ENCODE results near the gene ZNF324.
A peak's percentile ranks its signal among the peaks of the same experiment; 100 is the strongest.
"Not testable (repeated sequence)": the region's sequence is repeated elsewhere in the genome, so short reads cannot be mapped to it uniquely, and the experiment has no call there.

ZNF324 gene

DNA sequence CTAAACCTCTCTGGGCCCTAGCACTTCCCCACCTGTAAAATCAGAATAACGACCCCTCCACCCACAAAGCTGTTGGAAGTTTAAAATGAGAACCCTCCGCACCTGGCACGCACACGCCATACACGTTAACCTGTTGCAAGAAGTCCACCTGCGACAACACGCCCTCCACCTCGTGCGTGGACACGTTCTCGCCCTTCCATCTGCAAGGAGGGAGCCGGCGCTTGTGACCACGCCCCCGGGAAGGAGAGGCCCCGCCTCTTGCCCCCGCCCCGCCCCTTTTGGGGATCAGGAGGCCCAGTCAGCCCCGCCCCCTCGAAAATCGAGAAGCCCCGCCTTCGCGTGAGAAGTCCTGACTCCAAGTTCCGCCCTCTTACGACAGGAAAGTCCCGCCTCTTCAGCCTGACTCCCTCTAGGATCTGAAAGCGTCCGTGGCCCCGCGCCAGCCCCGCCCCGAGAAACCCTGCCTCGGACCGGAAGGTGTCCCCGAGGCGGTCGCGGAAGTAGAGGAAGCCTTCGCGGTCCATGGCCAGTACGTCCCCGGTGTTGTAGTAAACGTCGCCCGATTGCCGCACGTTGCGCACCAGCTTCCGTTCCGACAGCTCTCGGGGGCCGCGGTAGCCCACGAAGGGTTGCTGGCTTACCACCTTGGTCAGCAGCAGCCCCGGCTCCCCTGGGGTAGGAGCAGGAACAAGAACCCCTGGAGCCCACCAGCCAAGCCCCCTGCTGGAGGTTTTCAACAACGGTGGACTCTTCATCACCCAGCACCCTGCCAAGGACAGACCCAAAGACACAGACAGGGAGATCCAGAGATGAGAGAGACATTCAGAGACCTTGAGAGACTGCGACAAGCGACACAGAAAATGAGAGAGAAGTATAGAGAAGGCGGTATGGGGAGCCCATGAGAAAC is 32.4 kb downstream of the ZNF324 start:
- ChIA-PET POLR2A (interaction anchor here (0.5 to 1.3 kb wide), 2 partner anchors 10 to 75 kb away, joined by 3 to 8 read pairs; no protein-coding TSS in a partner anchor), CTCF (interaction anchor here (1.2 to 5.3 kb wide), 4 partner anchors 12 to 82 kb away, joined by 3 to 39 read pairs (median 23); partner anchors contain the start of gene ZBTB45)
- TF ChIP-seq, protein P1, sequence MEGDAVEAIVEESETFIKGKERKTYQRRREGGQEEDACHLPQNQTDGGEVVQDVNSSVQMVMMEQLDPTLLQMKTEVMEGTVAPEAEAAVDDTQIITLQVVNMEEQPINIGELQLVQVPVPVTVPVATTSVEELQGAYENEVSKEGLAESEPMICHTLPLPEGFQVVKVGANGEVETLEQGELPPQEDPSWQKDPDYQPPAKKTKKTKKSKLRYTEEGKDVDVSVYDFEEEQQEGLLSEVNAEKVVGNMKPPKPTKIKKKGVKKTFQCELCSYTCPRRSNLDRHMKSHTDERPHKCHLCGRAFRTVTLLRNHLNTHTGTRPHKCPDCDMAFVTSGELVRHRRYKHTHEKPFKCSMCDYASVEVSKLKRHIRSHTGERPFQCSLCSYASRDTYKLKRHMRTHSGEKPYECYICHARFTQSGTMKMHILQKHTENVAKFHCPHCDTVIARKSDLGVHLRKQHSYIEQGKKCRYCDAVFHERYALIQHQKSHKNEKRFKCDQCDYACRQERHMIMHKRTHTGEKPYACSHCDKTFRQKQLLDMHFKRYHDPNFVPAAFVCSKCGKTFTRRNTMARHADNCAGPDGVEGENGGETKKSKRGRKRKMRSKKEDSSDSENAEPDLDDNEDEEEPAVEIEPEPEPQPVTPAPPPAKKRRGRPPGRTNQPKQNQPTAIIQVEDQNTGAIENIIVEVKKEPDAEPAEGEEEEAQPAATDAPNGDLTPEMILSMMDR (IDR thresholded peaks at IDR 0.05; ENCODE audit: control extremely low read depth, extremely low read depth, low read depth, missing control alignments), result no peak
- DNase-seq (ENCODE audit: extremely low spot score), result peak; percentile 100

DNA sequence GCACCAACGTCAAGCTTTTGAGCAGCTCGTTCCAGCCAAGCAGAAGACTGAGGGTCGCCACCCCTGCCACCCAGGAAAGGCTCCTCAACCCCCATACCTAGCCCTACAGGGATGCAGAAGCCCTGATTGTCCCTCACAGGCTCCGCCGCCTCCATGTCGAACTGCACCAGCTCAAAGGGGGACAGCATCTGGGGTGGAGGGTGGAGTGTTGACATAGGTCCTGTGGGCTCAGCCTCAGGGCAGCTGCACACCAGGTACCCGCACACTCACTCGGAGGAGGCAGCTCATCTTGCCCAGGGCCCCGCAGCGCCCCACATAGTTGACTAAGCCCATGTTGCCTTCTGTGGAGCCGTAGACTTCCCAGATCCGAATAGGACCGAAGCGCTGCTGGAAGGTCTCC is 33.4 kb downstream of the ZNF324 start:
- CTCF ChIA-PET, result interaction anchor here (0.8 to 5.3 kb wide), 4 partner anchors 10 to 81 kb away, joined by 3 to 39 read pairs (median 23); partner anchors contain the start of gene ZBTB45
- POLR2A ChIA-PET, result interaction anchor here (0.6 to 1.0 kb wide), 3 partner anchors 14 to 54 kb away, joined by 3 to 4 read pairs (median 3); partner anchors contain the start of genes CHMP2A and ZBTB45
- TF ChIP-seq, protein P1 (IDR thresholded peaks at IDR 0.05; ENCODE audit: control extremely low read depth, extremely low read depth, low read depth, missing control alignments), result no peak
- DNase-seq (ENCODE audit: extremely low spot score), result no peak

DNA sequence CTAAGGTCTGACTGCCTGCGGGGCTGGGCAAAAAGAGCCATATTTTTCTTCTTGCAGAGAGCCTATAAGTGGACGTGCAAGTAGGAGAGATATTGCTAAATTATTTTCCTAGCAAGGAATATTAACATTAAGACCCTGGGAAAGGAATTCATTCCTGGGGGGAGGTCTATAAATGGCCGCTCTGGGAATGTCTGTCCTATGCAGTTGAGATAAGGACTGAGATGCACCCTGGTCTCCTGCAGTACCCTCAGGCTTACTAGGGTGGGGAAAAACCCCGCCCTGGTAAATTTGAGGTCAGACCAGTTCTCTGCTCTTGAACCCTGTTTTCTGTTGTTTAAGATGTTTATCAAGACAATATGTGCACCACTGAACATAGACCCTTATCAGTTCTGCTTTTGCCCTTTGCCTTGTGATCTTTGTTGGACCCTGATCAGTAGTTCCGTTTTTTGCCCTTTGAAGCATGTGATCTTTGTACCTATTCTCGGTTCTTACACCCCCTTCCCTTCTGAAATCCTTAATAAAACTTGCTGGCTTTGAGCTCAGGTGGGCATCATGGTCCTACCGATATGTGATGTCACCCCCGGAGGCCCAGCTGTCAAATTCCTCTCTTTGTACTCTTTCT is 40.8 kb downstream of the ZNF324 start:
- CTCF ChIA-PET, result interaction anchor here (0.6 to 0.9 kb wide), 3 partner anchors 10 to 28 kb away, joined by 3 to 5 read pairs (median 3); partner anchors contain the start of gene ZBTB45
- POLR2A ChIA-PET, result not testable (repeated sequence)

DNA sequence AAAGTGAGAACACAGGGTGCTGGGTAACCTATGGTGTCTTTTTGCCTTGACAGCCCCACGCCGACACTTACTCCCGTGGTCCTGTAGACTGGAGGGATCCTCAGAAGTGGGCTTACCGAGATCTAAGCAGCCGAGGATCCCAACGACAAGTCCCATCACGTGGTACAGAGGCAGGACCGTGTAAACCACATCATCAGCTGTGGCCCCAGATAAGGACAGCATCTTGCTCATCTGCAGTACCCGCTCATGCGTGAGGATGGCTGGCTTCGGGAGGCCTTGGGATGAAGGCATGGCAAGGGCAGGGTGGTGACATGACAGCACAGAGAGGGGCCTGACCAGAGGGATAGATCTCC is 42.8 kb downstream of the ZNF324 start:
- DNase-seq (ENCODE audit: extremely low spot score), result no peak
- TF ChIP-seq, protein P1 (IDR thresholded peaks at IDR 0.05; ENCODE audit: control extremely low read depth, extremely low read depth, low read depth, missing control alignments), result no peak
- CTCF ChIA-PET, result no interaction called here
- POLR2A ChIA-PET, result no interaction called here

More for the DNA sequence above, 40.8 kb downstream of the ZNF324 start:
- not testable (repeated sequence) for DNase-seq (ENCODE audit: extremely low spot score)

DNA sequence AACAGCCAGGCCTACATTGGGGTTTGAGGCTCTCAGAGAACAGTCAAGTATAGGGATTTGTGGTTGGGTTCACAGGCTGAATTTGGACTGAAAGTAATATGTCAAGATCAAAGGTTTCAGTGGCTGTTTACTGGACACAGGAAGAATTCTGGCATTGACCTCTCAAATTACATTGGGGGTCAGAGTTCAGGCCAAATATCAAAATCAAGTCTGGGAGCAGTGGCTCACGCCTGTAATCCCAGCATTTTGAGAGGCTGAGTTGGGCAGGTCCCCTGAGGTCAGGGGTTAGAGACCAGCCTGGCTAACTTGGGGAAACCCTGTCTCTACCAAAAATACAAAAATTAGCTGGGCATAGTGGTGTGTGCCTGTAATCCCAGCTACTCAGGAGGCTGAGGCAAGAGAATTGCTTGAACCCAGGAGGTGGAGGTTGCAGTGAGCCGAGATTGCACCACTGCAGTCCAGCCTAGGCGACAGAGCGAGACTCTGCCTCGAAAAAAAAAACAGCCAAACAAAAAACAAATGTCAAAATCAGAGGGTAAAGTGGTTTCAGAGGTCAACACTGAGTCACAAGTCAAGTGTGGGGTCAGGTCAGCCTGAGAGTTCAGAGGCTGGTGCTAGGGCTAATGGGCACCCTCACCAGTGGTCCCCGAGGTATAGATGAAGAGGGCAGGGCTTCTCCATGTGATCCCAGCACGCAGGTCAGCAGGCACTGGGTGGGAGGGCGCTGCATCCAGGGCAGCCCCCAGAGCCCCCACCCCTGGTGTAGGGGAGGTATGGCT is 43.4 kb downstream of the ZNF324 start:
- TF ChIP-seq, protein P1 (IDR thresholded peaks at IDR 0.05; ENCODE audit: control extremely low read depth, extremely low read depth, low read depth, missing control alignments), result no peak
- POLR2A ChIA-PET, result no interaction called here
- no peak for DNase-seq (ENCODE audit: extremely low spot score)
- CTCF ChIA-PET, result interaction anchor here (1.2 to 2.5 kb wide), 3 partner anchors 10 to 71 kb away, joined by 3 to 12 read pairs (median 8); partner anchors contain the start of gene ZBTB45

DNA sequence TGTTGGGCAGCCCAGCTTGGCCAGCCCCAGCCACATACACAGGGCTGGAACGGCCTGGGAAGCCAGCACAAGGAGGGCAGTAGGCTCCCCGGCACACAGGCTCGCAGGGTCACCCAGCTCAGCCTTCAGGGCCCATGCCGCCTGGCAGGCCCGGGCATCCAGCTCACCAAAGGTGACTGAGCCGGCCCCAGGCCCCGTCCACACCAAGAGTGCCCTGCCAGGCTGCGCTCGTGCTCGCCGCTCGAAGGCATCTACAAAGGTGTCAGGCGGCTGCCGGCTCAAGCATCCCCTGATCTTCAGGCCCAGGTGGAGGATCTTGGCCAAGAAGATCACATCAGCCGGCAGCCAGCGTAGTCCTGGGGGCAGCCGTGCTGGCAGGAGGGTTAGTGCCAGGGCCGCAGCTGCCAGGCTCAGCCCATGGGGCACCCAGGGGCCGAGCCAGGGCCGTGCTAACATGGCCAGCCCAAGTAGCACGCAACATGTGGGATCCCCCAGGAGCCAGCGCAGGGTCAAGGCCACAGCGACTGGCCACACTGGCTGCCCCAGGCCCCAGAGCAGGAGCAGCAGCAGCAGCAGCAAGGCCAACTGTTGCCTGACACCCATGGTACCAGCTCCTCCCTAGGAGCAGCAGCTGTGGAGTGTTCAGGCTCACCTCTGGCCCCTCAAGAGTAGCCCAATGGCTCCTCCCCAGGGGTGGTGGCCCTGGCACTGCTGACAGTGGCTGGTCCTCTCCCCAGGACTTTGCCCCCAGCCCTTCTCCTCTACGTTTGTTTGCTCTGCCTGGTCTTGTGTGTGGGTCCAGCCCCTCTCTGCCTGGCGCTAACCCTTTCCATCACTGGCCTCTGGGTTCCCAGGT is 44.7 kb downstream of the ZNF324 start, which contains the start of gene SLC27A5:
Gene SLC27A5, minus strand, starts transcription at position 640 of the 856 bp plus-strand sequence. Its CDS starts 37 bp downstream, at position 603.
- DNase-seq (ENCODE audit: extremely low spot score), result no peak
- ChIA-PET POLR2A (no interaction called here), CTCF (interaction anchor here (1.2 to 2.5 kb wide), 3 partner anchors 8 to 70 kb away, joined by 3 to 12 read pairs (median 8); partner anchors contain the start of gene ZBTB45)
- TF ChIP-seq, protein P1 (IDR thresholded peaks at IDR 0.05; ENCODE audit: control extremely low read depth, extremely low read depth, low read depth, missing control alignments), result no peak

Measured in GM10248 (cell line).